HG03378 (cell line): Measurements from ENCODE around the gene ASCC1.
"Not testable (repeated sequence)": the region's sequence is repeated elsewhere in the genome, so short reads cannot be mapped to it uniquely, and the experiment has no call there.

Source experiments
- ATAC-seq: cut with Tn5 transposase; IDR thresholded peaks from one replicate; pipeline ENCODE4 v1.9.1; 2021; ENCODE audit warnings: mild to moderate bottlenecking, moderate library complexity; ENCODE audit not compliant: unreplicated experiment

Gene ASCC1

GRCh38 chr10:72223743-72224101 lies 7.6 kb upstream of the ASCC1 start:
- ATAC-seq = no peak

- ATAC-seq = no peak
Observed at GRCh38 chr10:72221278-72221677, 5.2 kb upstream of the ASCC1 start.

GRCh38 chr10:72220637-72221036 lies 4.6 kb upstream of the ASCC1 start:
- no peak for ATAC-seq

- ATAC-seq = no peak
Observed at GRCh38 chr10:72219235-72219814, 3.2 kb upstream of the ASCC1 start.

GRCh38 chr10:72218726-72219125 lies 2.6 kb upstream of the ASCC1 start:
- no peak for ATAC-seq

- no peak for ATAC-seq
Observed at GRCh38 chr10:72218325-72218724, 2.2 kb upstream of the ASCC1 start.

GRCh38 chr10:72211832-72212231 lies 4.2 kb downstream of the ASCC1 start:
- not testable (repeated sequence) for ATAC-seq

GRCh38 chr10:72211381-72211780 lies 4.7 kb downstream of the ASCC1 start:
- not testable (repeated sequence) for ATAC-seq

GRCh38 chr10:72208526-72208925 lies 7.5 kb downstream of the ASCC1 start:
- ATAC-seq = not testable (repeated sequence)

GRCh38 chr10:72206511-72207229 lies 9.4 kb downstream of the ASCC1 start:
- no peak for ATAC-seq

GRCh38 chr10:72204724-72205123 lies 11.4 kb downstream of the ASCC1 start:
- no peak for ATAC-seq

GRCh38 chr10:72204296-72204695 lies 11.8 kb downstream of the ASCC1 start:
- ATAC-seq = no peak

- ATAC-seq = no peak
Observed at GRCh38 chr10:72201293-72201692, 14.8 kb downstream of the ASCC1 start.

GRCh38 chr10:72200883-72201282 lies 15.2 kb downstream of the ASCC1 start:
- ATAC-seq = no peak

- ATAC-seq = no peak
Observed at GRCh38 chr10:72194949-72195348, 21.1 kb downstream of the ASCC1 start.

GRCh38 chr10:72186982-72187330 lies 29.1 kb downstream of the ASCC1 start:
- ATAC-seq = no peak

- no peak for ATAC-seq
Observed at GRCh38 chr10:72186258-72186981, 29.7 kb downstream of the ASCC1 start.

- ATAC-seq = no peak
Observed at GRCh38 chr10:72184156-72184555, 31.9 kb downstream of the ASCC1 start.

- ATAC-seq = no peak
Observed at GRCh38 chr10:72177454-72177853, 38.6 kb downstream of the ASCC1 start.

- no peak for ATAC-seq
Observed at GRCh38 chr10:72176701-72177100, 39.4 kb downstream of the ASCC1 start.

- ATAC-seq = no peak
Observed at GRCh38 chr10:72175149-72175548, 40.9 kb downstream of the ASCC1 start.

- no peak for ATAC-seq
Observed at GRCh38 chr10:72174297-72174662, 41.8 kb downstream of the ASCC1 start.
